HuH-7.5 (cell line): Measurements from ENCODE around the gene ALDH1A1.

Source experiments
- DNase-seq: peaks from one replicate; pipeline ENCODE4 v3.0.0; 2011; ENCODE audit warnings: low spot score

ALDH1A1 gene

GRCh38 chr9:72855890-72856523, 96.8 kb downstream of the ALDH1A1 start:
- DNase-seq, result no peak

- DNase-seq, result no peak
Observed at GRCh38 chr9:72855321-72855720, 97.5 kb downstream of the ALDH1A1 start.
